H1 (cell line): ENCODE measurements around the gene PNCK. TPM values are rescaled to one million over a fixed set of nuclear protein-coding genes. Genes with fewer than 3 reads are reported as not detected.
A peak's percentile ranks its signal among the peaks of the same experiment; 100 is the strongest.

Experiments used
- CTBP2 ChIP-seq: IDR thresholded peaks from 2 replicates; pipeline ENCODE4 v1.7.0; 2011; ENCODE audit warnings: borderline replicate concordance, mild to moderate bottlenecking, moderate library complexity, mixed read lengths, low read length; ENCODE audit not compliant: insufficient read depth, insufficient read length
- FOSL1 ChIP-seq: IDR thresholded peaks from 2 replicates; pipeline ENCODE4 v1.6.1; 2011; ENCODE audit warnings: mild to moderate bottlenecking, low read depth, low read length, moderate library complexity; ENCODE audit not compliant: insufficient read depth
- KDM1A ChIP-seq: fragments of 200-600, 300-600 bp; sonication (generic); IDR thresholded peaks from 2 replicates; pipeline ENCODE4 v1.7.1; 2016; ENCODE audit warnings: mild to moderate bottlenecking, low read length, borderline replicate concordance
- SIN3A ChIP-seq, 2 experiments: IDR thresholded peaks in 1 of 2; conservative IDR thresholded peaks in 1 of 2; 2 replicates each; pipeline ENCODE4 v1.6.1; 2011 to 2012; ENCODE audit warnings: low read length in 2 of 2, improper control_type of control experiment in 1 of 2, low read depth in 1 of 2, mild to moderate bottlenecking in 1 of 2
- TAF1 ChIP-seq: IDR thresholded peaks from 2 replicates; pipeline ENCODE4 v1.6.1; 2011; ENCODE audit warnings: mild to moderate bottlenecking, low read depth, low read length
- TEAD4 ChIP-seq: IDR thresholded peaks from 2 replicates; pipeline ENCODE4 v1.6.1; 2012; ENCODE audit warnings: low read depth, low read length, inconsistent platforms, mixed read lengths
- polyA plus RNA-seq, 7 experiments: library from polyadenylated mRNA; depleted of rRNA in 3 of 7; stranded (reverse) in 5 of 7; unstranded in 2 of 7; fragments of >200 nt in 5 of 7; fragments of 200-250 nt in 2 of 7; gene quantifications; 1 replicate in 5 of 7; 2 replicates in 1 of 7; 4 replicates in 1 of 7; pipeline versions ENCODE4 v1.2.1 to v1.2.3, GENCODE V29; 2011 to 2013; ENCODE audit warnings: missing spikeins in 2 of 7, mixed read lengths in 2 of 7
- total RNA-seq: library from RNA; stranded (reverse); fragmentation: NEBNext Ultra II Directional; extraction: Animal tissue kit (Norgen Biotek cat#: 25700); gene quantifications from 2 replicates; pipeline ENCODE4 v1.2.1, GENCODE V29; 2021
- TF ChIP-seq, protein P1 (sequence below): fragments of 300-600 bp; sonication (generic); IDR thresholded peaks from 2 replicates; pipeline ENCODE4 v1.7.1; 2012; ENCODE audit warnings: low read length, moderate library complexity, mild to moderate bottlenecking, inconsistent platforms; ENCODE audit not compliant: insufficient replicate concordance

Gene PNCK
- total and polyA plus RNA-seq, 2 of the 8 experiments (the other 6 are each of a cell fraction or from before 2014, with no cell fraction given) = 6.2 to 6.3 TPM

DNA sequence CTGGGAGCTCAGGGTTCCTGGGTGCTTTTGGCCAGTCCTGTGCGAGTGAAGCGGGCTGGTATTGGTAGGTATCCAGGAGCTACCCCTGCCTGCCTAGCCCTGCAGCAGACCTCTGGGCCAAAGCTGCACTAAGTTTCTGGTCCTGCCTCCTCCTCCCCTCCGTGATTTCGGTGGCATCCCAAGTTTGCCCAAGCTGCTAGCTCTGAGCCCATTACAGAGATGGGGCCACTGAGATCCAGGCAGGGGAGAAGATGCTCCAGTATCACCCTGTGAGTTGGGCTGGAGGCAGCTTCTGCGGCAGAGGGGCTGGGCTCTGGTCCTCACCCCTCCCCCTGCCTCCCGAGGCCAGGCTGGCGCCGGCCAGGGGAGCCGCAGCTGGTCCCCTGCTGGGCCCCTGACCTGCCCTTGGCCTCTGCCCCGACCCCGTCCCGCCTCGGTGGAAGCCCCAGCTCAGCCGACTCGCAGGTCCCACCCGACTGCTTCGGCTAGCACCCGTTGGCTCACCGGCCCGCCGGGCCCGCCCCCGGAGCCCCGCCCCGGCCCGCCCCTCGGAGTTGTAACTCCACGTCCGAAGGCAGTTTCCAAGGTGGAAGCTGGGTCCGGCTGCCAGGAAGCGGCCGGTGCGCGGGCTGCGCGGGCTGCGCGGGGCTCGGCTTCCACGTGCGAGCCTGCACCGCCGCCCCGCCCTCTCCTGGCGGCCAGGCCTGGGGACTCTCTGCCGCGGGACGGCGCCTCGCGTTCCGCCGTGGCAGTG lies 26.8 kb downstream of the PNCK start, which contains the start of gene DUSP9 (continued):
- TF ChIP-seq, protein P1, sequence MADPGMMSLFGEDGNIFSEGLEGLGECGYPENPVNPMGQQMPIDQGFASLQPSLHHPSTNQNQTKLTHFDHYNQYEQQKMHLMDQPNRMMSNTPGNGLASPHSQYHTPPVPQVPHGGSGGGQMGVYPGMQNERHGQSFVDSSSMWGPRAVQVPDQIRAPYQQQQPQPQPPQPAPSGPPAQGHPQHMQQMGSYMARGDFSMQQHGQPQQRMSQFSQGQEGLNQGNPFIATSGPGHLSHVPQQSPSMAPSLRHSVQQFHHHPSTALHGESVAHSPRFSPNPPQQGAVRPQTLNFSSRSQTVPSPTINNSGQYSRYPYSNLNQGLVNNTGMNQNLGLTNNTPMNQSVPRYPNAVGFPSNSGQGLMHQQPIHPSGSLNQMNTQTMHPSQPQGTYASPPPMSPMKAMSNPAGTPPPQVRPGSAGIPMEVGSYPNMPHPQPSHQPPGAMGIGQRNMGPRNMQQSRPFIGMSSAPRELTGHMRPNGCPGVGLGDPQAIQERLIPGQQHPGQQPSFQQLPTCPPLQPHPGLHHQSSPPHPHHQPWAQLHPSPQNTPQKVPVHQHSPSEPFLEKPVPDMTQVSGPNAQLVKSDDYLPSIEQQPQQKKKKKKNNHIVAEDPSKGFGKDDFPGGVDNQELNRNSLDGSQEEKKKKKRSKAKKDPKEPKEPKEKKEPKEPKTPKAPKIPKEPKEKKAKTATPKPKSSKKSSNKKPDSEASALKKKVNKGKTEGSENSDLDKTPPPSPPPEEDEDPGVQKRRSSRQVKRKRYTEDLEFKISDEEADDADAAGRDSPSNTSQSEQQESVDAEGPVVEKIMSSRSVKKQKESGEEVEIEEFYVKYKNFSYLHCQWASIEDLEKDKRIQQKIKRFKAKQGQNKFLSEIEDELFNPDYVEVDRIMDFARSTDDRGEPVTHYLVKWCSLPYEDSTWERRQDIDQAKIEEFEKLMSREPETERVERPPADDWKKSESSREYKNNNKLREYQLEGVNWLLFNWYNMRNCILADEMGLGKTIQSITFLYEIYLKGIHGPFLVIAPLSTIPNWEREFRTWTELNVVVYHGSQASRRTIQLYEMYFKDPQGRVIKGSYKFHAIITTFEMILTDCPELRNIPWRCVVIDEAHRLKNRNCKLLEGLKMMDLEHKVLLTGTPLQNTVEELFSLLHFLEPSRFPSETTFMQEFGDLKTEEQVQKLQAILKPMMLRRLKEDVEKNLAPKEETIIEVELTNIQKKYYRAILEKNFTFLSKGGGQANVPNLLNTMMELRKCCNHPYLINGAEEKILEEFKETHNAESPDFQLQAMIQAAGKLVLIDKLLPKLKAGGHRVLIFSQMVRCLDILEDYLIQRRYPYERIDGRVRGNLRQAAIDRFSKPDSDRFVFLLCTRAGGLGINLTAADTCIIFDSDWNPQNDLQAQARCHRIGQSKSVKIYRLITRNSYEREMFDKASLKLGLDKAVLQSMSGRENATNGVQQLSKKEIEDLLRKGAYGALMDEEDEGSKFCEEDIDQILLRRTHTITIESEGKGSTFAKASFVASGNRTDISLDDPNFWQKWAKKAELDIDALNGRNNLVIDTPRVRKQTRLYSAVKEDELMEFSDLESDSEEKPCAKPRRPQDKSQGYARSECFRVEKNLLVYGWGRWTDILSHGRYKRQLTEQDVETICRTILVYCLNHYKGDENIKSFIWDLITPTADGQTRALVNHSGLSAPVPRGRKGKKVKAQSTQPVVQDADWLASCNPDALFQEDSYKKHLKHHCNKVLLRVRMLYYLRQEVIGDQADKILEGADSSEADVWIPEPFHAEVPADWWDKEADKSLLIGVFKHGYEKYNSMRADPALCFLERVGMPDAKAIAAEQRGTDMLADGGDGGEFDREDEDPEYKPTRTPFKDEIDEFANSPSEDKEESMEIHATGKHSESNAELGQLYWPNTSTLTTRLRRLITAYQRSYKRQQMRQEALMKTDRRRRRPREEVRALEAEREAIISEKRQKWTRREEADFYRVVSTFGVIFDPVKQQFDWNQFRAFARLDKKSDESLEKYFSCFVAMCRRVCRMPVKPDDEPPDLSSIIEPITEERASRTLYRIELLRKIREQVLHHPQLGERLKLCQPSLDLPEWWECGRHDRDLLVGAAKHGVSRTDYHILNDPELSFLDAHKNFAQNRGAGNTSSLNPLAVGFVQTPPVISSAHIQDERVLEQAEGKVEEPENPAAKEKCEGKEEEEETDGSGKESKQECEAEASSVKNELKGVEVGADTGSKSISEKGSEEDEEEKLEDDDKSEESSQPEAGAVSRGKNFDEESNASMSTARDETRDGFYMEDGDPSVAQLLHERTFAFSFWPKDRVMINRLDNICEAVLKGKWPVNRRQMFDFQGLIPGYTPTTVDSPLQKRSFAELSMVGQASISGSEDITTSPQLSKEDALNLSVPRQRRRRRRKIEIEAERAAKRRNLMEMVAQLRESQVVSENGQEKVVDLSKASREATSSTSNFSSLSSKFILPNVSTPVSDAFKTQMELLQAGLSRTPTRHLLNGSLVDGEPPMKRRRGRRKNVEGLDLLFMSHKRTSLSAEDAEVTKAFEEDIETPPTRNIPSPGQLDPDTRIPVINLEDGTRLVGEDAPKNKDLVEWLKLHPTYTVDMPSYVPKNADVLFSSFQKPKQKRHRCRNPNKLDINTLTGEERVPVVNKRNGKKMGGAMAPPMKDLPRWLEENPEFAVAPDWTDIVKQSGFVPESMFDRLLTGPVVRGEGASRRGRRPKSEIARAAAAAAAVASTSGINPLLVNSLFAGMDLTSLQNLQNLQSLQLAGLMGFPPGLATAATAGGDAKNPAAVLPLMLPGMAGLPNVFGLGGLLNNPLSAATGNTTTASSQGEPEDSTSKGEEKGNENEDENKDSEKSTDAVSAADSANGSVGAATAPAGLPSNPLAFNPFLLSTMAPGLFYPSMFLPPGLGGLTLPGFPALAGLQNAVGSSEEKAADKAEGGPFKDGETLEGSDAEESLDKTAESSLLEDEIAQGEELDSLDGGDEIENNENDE = no peak
- TF ChIP-seq TAF1 = no peak
- TF ChIP-seq SIN3A (conservative IDR thresholded peaks at IDR 0.05 in 1 of 2, IDR thresholded peaks at IDR 0.05 in 1 of 2; ENCODE audit: low read depth in 1 of 2, low read length in 2 of 2) = no peak
- no peak for TF ChIP-seq CTBP2
- no peak for TF ChIP-seq TEAD4
- no peak for TF ChIP-seq FOSL1
- peak; percentile 40; the same call in 1 of the 2 replicates for TF ChIP-seq KDM1A
- TF ChIP-seq, all 59 proteins: peak for 4
